ENCODE measurements around the gene KCNC1. TPM values are rescaled to one million over a fixed set of nuclear protein-coding genes. Genes with fewer than 3 reads are reported as not detected.

KCNC1 gene
- total and polyA plus RNA-seq, 2 experiments from 2014 or later, result 0.01 to 0.20 TPM

GRCh38 chr11:17745023-17745772, 10.6 kb downstream of the KCNC1 start:
- H4K20me1 ChIP-seq (ENCODE audit: insufficient read depth, poor library complexity, severe bottlenecking), result no peaks in the 10 kb centered on the region
- H3K27ac ChIP-seq, result no peak overlapping the region
- no peak overlapping the region for H3K4me3 ChIP-seq
- H3K27me3 ChIP-seq, result peaks cover 3% of the 10 kb centered on the region
- no peaks in the 10 kb centered on the region for H3K9me3 ChIP-seq (ENCODE audit: low read depth)
- H3K9me2 ChIP-seq (replicated peaks; ENCODE audit: insufficient read depth), result no peaks in the 10 kb centered on the region
- no peaks in the 10 kb centered on the region for H3K4me1 ChIP-seq (ENCODE audit: insufficient read depth)
- DNase-seq (ENCODE audit: low spot score), result no peak
- TF ChIP-seq EZH2 (IDR thresholded peaks at IDR 0.05; ENCODE audit: borderline replicate concordance) (no peak), EZH2phosphoT487 (IDR thresholded peaks at IDR 0.05; ENCODE audit: low read depth, severe bottlenecking, unreplicated experiment) (no peak), CTCF (IDR thresholded peaks at IDR 0.05; ENCODE audit: poor library complexity) (no peak)
- 89% methylated on average over 20 of the region's 20 CpGs for WGBS (ENCODE audit: low lambda C conversion rate, missing lambda C conversion rate)
- no peaks in the 10 kb centered on the region for H3K36me3 ChIP-seq (replicated peaks; ENCODE audit: insufficient read depth, low read depth)
- no peak overlapping the region for H2AFZ ChIP-seq
- no peak overlapping the region for H3K4me2 ChIP-seq
- H3K79me2 ChIP-seq, result no peaks in the 10 kb centered on the region

GRCh38 chr11:17746096-17746495, 11.5 kb downstream of the KCNC1 start:
- Histone ChIP-seq H3K4me2 (no peak overlapping the region), H3K9me3 (ENCODE audit: low read depth) (no peaks in the 10 kb centered on the region), H3K36me3 (replicated peaks; ENCODE audit: insufficient read depth, low read depth) (no peaks in the 10 kb centered on the region), H3K79me2 (no peaks in the 10 kb centered on the region), H4K20me1 (ENCODE audit: insufficient read depth, poor library complexity, severe bottlenecking) (no peaks in the 10 kb centered on the region), H3K4me3 (no peak overlapping the region), H3K9me2 (replicated peaks; ENCODE audit: insufficient read depth) (no peaks in the 10 kb centered on the region), H3K4me1 (ENCODE audit: insufficient read depth) (no peaks in the 10 kb centered on the region), H3K27me3 (no peaks in the 10 kb centered on the region), H3K27ac (no peak overlapping the region), H2AFZ (no peak overlapping the region)
- no peak for DNase-seq (ENCODE audit: low spot score)
- TF ChIP-seq EZH2phosphoT487 (IDR thresholded peaks at IDR 0.05; ENCODE audit: low read depth, severe bottlenecking, unreplicated experiment) (no peak), CTCF (IDR thresholded peaks at IDR 0.05; ENCODE audit: poor library complexity) (no peak)
- 84% methylated on average over 11 of the region's 11 CpGs for WGBS (ENCODE audit: low lambda C conversion rate, missing lambda C conversion rate)

- no peak overlapping the region for H3K4me3 ChIP-seq
- H3K27ac ChIP-seq, result no peak overlapping the region
- no peak overlapping the region for H3K4me2 ChIP-seq
- no peak for TF ChIP-seq EZH2phosphoT487 (IDR thresholded peaks at IDR 0.05; ENCODE audit: low read depth, severe bottlenecking, unreplicated experiment)
- no peak for TF ChIP-seq EZH2 (IDR thresholded peaks at IDR 0.05; ENCODE audit: borderline replicate concordance)
- TF ChIP-seq CTCF (IDR thresholded peaks at IDR 0.05; ENCODE audit: poor library complexity), result no peak
- no peaks in the 10 kb centered on the region for H3K79me2 ChIP-seq
- no peak for DNase-seq (ENCODE audit: low spot score)
- no peak overlapping the region for H2AFZ ChIP-seq
- H3K9me2 ChIP-seq (replicated peaks; ENCODE audit: insufficient read depth), result no peaks in the 10 kb centered on the region
- no peaks in the 10 kb centered on the region for H3K27me3 ChIP-seq
- H4K20me1 ChIP-seq (ENCODE audit: insufficient read depth, poor library complexity, severe bottlenecking), result no peaks in the 10 kb centered on the region
- no peaks in the 10 kb centered on the region for H3K9me3 ChIP-seq (ENCODE audit: low read depth)
- no peaks in the 10 kb centered on the region for H3K4me1 ChIP-seq (ENCODE audit: insufficient read depth)
- 88% methylated on average over 15 of the region's 19 CpGs for WGBS (ENCODE audit: low lambda C conversion rate, missing lambda C conversion rate)
- H3K36me3 ChIP-seq (replicated peaks; ENCODE audit: insufficient read depth, low read depth), result no peaks in the 10 kb centered on the region
Measured at GRCh38 chr11:17747131-17747955, 12.8 kb downstream of the KCNC1 start.
